Superior temporal gyrus (tissue), 1 donor: ENCODE measurements around the gene IFNA4.
"Not testable (repeated sequence)": the region's sequence is repeated elsewhere in the genome, so short reads cannot be mapped to it uniquely, and the experiment has no call there.

Source experiments
- DNase-seq: peaks from one replicate; pipeline ENCODE4 v3.0.0-alpha.2; 2016; ENCODE audit errors: extremely low spot score

IFNA4 gene

DNA sequence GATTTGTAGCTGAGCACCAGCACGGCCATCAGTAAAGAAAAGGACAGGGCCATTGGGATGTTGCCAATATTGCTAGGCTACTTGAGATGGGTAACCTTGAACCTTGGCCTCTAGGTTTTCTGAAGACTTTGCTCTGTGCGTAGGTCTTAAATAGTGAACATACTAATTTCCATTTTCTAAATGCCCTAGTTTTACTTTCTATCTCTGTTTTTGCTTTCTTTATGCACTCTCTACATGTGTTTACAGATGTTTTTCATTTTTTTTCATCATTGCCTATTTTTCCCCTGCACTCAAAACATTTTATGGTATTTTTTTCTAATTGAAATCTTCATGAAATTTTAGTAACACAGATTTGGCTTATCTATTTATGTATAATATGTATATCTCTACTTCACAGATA lies 20.8 kb downstream of the IFNA4 start, which contains the start of gene IFNA21:
IFNA21 (minus strand) TSS at position 101 of the 400 bp plus-strand sequence; CDS start at position 53, 48 bp downstream.
- not testable (repeated sequence) for DNase-seq

DNA sequence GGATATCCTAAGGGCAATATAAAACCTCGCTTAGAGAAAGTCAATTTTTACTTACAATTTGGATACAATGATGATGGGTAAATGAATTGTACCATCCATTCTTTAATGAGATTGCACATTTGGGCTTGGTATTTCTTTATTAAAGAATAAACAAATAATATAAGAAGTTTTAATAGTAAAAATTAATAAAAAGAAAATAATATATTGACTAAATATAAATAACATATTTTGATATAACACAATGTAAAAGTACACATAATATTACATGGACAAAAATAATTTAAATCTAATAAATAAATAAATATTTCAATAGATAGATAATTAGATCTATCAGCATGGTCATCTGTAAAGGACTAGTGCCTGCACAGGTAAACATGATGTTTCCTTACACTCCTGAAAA lies 21.9 kb downstream of the IFNA4 start:
- no peak for DNase-seq

DNA sequence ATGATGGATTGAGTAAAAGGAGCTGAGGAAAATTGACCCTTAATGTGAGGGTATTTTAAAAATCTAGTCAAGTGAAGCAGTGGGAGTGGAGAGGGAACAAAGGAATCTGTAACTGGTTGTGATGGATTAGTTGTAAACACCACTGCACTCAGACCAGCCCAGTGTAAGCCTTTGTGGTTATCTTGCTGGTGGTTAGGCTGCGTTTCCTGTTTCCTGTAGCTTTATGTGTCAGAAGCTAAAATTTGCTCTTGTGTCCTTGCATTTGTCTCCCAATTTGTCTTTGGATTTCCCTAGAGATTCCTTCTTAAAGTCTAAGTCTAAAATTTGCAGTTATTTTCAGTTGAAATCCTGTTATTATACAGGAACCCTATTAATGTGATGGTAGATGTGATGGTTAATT lies 27.2 kb downstream of the IFNA4 start:
- DNase-seq = no peak

DNA sequence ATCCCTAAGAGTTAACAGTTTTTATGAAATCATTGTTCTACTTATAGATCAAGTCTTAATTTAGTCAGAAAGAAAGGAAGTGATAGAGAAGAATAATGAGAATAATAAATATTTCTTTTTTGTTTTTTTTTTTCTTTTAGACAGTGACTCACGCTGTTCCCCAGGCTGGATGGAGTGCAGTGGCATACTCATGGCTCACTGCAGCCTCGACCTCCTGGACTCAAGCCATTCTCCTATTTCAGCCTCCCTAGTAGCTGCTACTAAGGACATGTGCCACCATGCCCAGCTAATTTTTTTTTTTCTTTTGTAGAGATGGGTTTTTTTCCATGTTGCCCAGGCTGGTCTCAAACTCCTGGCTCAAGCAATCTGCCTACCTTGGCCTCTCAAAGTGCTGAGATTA lies 31.9 kb downstream of the IFNA4 start:
- no peak for DNase-seq

DNA sequence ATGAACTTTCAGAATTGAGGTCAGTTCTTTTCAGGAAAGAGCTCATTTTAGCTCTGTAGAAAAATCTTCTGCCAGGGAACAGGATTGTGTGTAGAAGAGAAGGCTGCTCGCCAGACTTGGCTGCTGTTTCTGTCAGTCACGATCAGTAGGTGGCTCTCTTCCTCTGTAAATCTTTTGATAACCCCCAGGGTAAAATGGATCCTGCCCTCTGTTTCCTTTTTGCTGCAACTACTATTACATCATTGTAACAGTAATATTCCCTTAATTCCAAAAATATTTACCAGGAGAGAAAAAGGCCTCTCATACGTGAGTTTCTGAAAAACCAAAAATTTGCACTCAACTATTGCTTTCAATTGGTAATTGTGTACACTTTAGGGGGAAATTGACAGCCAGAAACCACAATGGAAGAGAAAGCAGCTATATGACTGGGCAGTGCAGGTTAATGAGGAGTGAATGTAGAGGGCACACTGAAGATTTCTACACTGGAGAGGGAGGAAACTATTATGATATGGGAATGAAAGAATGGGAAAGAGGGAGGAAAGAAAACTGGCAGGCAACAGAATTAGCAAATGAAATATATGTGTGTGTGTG lies 33.3 kb downstream of the IFNA4 start:
- DNase-seq = peak; percentile 46

DNA sequence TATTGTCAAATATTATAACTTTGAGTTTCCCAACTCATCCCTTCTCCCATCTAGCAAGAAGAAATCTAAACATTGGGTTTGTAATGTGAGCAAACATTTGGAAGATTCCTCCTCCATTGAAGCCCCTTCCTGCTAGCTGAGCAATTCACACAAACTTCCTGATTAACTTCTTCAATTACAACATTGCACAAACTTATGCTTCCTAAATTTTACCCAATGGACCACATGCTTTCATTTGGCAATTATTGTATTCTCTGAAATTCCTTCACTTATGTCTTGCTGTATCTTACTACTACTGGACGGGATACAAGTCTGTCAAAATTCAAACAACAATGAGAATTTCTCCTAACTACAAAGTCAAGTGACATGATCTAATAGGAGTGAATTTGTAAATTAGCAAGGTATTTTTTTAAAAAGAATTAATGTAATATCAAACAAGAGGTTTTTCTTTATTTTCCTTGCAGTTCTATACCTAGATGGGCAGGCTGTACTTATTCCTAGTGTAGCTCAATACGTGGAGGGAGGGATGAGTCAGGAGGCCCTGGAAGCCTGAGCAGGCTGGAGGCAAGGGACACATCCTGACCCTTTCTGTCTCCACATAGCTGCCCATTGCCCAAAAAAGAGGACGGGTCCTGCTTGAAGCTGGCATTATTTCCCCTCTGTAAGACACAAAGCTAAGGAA lies 33.9 kb downstream of the IFNA4 start:
- DNase-seq = peak; percentile 12

GRCh38 chr9:21144603-21145002 lies 42.8 kb downstream of the IFNA4 start:
- no peak for DNase-seq

GRCh38 chr9:21141427-21141882 lies 45.9 kb downstream of the IFNA4 start, which contains the start of gene IFNW1:
Gene IFNW1, minus strand, starts transcription at chr9:21141832. Its CDS starts 262 bp downstream, at chr9:21141570.
- no peak for DNase-seq

- DNase-seq = no peak
Observed at GRCh38 chr9:21137020-21137419, 50.4 kb downstream of the IFNA4 start.
